Dermis microvascular lymphatic vessel endothelial cell (primary cell): ENCODE measurements around the gene GALT. TPM values are rescaled to one million over a fixed set of nuclear protein-coding genes. Genes with fewer than 3 reads are reported as not detected.

Source experiments
- DNase-seq, 2 donors: peaks; one replicate each; pipeline versions ENCODE4 v3.0.0 to v3.0.0-alpha.2; 2010; ENCODE audit warnings: low read depth in 2 of 2
- total RNA-seq: library from RNA; depleted of rRNA; stranded (reverse); fragments of >200 nt; gene quantifications from 2 replicates; pipeline ENCODE4 v1.2.1, GENCODE V29; 2014

GALT gene
- total RNA-seq, 1 donor from 2014 or later: 23.5 TPM

DNA sequence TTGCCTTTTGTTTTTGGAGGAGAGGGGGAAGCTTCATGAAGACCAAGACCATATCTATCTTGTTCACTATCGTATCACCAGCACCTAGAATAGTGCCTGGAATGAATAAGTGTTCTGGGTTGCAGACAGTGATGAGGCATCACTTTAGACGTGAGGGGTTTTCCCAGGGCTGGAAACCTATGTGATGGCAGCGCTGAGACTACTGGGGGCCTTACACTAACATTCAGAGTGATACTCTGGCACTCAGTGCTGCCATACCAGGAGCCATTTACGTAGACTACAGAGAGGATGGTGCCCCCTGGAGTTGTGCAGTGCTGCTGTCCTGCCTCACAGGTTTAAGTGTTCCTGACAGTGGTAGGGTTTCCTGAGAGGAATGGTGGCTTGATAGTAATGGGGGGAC is 37.7 kb downstream of the GALT start:
- DNase-seq: no peak

DNA sequence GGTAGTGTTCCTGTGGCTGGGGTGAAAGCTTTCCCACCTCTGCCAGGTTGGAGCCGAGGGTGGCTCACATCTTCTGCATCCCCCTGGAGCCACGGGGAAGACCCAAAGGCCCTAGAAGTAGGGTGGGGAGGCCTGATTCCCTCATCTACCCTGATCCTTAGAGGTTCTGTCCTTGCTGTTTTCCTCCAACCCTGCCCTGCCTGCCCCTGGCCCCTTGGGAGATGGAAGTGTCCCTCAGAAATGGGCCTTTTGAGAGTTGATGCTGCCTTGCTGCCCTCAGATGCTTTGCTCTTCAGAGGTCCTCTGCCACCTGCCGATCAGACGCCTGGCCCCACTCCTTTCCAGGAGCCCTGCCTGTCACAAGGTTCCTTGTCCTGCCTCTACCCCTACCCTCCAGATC is 38.3 kb downstream of the GALT start:
- DNase-seq: no peak

- no peak for DNase-seq
These were observed 39.1 kb downstream of the GALT start for GRCh38 chr9:34685591-34685990.

DNA sequence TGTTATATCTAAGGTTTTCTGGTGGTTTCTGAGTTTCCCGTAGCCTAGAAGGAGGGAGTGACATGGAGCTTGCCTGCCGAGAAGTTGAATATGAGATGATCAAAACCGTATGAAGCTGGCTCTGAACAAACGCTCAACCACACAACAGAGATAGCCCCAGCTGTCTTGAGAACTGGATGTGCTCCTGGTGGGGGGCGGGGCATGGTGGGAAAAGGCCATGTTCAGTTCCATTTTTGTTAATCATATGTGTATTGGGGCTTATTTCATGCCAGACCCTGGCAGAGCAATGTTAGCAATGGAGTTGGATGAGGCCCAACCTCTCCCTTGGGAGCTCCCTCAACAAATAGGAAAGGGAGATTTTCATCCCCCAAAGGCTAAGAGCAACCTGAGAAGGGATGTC is 39.8 kb downstream of the GALT start:
- DNase-seq: no peak

- no peak for DNase-seq
These were observed 40.3 kb downstream of the GALT start for GRCh38 chr9:34686732-34687131.

DNA sequence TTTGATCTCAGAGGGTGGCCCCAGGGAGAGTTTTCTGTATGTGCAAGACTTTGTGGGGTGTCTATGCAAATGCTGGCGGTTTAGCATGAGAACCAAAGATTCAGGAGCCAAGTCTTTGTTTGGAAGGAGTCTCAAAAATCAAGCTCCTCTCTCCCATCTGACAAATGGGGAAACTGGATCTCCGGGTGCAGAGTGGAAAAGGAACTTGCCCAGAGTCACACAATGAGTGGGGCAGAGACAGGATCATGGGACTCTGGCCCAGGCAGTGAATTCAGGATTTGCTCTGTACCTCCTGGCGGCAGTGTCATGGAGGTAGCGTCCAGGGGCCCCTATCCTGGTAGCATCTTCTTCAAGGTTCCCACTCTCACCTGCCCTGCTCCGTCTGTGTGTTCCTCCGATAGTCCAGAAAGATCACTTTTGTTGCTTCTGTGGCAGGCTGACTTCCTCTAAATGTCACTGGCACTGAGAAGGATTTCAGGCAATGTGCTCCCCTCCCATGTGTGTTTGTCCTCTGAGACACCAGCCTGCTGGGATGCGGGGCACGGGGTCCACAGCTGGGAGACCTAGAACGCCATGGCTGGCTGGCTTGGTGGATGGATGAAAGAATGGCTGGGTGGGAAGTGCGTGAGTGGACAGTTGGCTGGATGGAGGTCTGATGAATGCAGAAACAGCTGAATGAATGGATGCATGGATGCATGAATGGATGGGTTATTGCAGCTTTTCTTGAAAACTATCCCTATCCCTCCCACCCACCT is 41.0 kb downstream of the GALT start:
- DNase-seq: no peak

DNA sequence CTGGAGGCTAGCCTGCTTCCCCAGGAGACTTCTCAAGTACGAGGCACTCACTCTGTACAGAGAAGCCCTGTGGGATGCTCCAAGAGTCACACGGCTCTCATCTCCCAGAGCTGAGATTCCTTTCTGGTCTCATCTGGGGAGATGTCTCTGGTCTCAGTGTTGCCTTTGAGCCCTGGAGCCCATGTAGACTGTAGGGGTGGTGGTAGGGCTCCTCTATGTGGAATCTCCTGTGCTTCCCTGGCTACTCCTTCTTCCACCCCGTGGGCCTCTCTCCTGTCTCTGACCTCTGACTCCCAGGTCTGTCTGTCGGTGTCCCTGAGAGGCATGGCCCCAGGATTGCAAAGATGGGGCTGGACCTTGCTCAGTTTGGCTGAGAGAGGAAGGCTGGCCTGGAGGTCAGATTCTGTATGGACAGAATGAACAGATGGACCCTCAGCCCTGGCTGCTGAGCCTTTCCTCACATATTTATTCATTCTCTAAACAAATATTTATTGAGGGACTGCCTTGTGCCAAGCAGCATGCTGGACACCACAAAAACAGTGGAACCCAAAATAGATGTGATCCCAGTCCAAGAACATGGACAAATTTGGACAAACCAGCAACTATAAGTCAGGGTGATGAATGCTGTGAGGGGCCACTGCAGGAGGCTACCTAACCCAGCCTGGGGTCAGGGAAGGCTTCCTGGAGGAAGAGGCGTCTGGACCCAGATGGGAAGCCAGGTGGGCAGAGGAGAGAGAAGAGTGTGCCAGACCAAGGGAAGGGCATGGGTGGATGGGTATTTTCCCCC is 42.0 kb downstream of the GALT start:
- no peak for DNase-seq

- DNase-seq: no peak
These were observed 42.6 kb downstream of the GALT start for GRCh38 chr9:34689116-34689470.

- no peak for DNase-seq
These were observed 43.0 kb downstream of the GALT start for GRCh38 chr9:34689512-34689911.

DNA sequence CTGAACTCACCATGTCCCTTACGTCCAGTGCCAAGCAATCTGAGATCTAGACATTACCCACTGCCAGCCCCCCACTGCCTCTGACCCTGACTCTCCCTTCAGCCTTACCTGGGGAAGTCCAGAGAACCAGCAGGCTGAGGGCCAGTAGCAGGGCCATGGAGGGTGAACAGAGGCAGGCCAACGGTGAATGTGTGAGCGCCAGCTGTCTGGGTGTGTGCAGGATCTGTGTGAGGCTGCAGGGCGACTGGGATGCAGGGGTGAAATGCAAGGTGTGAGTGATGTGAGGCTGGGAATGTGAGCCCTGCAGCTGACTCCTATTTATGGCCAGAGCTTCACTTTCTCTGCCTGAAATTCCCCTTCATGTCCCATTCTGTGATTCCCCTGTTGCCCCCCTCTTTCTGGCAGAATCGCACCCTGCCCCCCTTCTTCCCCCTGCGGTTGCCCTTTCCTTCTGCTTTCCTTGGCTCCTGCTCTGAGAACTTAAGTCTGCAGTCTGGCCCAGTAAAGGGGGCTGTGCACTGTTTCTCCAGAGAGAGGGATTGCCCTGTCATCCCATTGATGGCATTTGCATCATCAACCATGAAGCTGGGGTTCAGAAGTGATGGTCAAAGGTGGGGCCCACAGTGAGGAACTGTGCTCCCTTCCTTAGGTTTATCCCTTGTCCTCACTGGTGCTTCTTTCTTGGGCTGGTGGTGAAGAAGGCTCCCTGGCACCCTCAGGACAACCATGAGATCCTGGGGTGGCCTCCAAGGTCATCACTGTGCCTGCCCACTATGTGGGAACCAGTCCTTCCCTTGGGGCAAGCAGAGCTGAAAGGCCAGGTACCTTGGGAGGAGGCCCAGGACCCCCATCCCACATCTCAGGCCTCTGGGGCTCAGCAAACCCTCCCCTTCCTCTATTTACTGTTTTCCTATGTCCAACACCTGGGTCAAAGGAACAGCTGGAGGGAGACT is 44.8 kb downstream of the GALT start, which contains the start of gene CCL19:
Gene CCL19 (minus strand): TSS at position 294 of the 953 bp plus-strand sequence. CDS start 137 bp downstream, at position 157.
- DNase-seq: no peak

DNA sequence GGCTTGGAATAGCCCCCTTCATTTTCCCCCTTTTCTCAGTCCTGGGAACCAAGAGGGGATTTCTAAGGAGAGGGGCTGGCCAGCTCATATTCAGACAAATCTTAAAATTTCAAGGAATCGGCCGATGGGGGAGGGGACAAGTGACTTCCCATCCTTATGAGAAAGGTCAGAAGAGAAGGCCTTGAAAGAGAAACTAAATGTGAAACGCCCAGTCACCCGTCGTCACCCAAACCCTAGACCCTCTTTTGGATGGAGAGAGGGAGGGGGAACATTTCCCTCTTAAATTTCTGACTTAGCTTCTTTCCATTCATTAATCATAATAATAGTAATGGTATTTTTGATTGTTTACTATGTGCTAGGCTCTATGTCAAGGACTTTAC is 45.5 kb downstream of the GALT start:
- no peak for DNase-seq

DNA sequence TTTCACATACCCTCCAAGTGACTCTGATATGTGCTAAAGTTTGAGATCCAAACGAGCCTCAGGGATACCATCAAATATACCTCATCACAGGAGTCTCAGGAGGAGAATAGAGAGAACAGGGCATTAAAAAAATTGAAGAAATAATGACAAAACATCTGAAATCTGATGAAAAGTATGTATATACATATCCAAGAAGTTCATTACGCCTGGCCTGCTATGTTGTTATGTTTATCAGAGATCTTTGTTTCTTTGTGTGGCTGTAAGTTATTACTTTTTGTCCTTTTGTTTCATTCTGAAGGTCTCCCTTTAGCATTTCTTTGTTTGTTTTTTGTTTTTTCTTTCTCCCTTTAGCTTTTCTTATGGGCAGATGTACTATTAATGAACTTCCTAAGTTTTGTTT is 47.1 kb downstream of the GALT start:
- DNase-seq: no peak

DNA sequence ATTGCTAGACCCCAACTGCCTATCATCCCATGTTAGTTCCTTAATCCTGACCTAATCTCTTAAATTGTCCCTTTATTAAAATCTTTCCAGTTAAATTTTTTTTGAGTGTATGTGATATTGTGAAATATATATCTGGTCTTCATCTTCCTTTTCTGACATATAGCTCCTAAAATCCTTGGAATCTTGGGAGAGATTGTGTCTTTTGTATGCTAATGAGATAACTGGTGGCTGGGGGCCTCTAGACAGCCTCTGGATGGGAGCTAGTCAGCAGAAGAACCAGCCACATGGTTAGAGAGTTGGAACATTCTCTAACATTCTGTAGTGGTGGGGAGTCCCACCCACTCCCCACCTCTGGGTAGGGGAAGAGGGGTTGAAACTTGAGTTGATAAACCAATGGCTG is 48.3 kb downstream of the GALT start:
- no peak for DNase-seq

Other genes starting within 250 kb of the GALT start
- gene FAM219A, start 188.1 kb upstream of the GALT start, total RNA-seq: 5.0 and 6.1 TPM in 2 replicates
- gene DNAI1, start 187.9 kb upstream of the GALT start, total RNA-seq: not detected in 2 replicates
- under 0.01 TPM in 1 of 2 replicates, not detected in the other for gene ENHO, start 123.7 kb upstream of the GALT start, total RNA-seq
- not detected in 2 replicates for gene CNTFR, start 57.0 kb upstream of the GALT start, total RNA-seq
- gene RPP25L, start 34.6 kb upstream of the GALT start, total RNA-seq: 16.9 and 17.7 TPM in 2 replicates
- 76.0 and 80.8 TPM in 2 replicates for gene DCTN3, start 26.2 kb upstream of the GALT start, total RNA-seq
- 0.25 TPM in 1 of 2 replicates, not detected in the other for gene ARID3C, start 17.6 kb upstream of the GALT start, total RNA-seq
- 34.9 and 48.4 TPM in 2 replicates for gene SIGMAR1, start 8.9 kb upstream of the GALT start, total RNA-seq
- 3.5 and 4.9 TPM in 2 replicates for gene IL11RA, start 5.5 kb downstream of the GALT start, total RNA-seq
- not detected in 2 replicates for gene CCL27, start 16.0 kb downstream of the GALT start, total RNA-seq
- not detected in 2 replicates for gene CCL19, start 44.6 kb downstream of the GALT start, total RNA-seq
- 1.8 and 12.0 TPM in 2 replicates for gene CCL21, start 63.5 kb downstream of the GALT start, total RNA-seq